HepG2 (cell line): ENCODE data around the gene ZNF674. TPM values are rescaled to one million over a fixed set of nuclear protein-coding genes. Genes with fewer than 3 reads are reported as not detected.

ENCODE experiments used
- ATAC-seq: fragments of 200-7000 bp; cut with Tn5 transposase; 3 replicates; pipeline ENCODE4 v1.9.1; 2020; ENCODE audit warnings: mild to moderate bottlenecking, moderate library complexity
- BruUV-seq: library from RNA; stranded (reverse); fragments of 400-500 nt; replicated peaks from 2 replicates; lab custom pipeline; 2021; lab: Mats Ljungman, UMichigan
- CTCF ChIA-PET: fragments of 300-600 bp; formaldehyde crosslinking; extraction: SDS; loops from one replicate; lab custom pipeline; 2021; ENCODE audit warnings: low total read pairs, inconsistent platforms, low intra/inter-chr PET ratio; lab: Yijun Ruan, JAX
- POLR2A ChIA-PET: fragments of 350-600 bp; sonication (Branson Sonifier 250); formaldehyde crosslinking; loops from one replicate; lab custom pipeline; 2020; ENCODE audit warnings: antibody characterized with exemption, inconsistent platforms; lab: Yijun Ruan, JAX
- DNase-seq: peaks from one replicate; pipeline ENCODE4 v3.0.0-alpha.2; 2015; ENCODE audit warnings: low spot score
- FAIRE-seq: peaks from 3 replicates; lab custom pipeline; 2011; peaks lifted over from hg19 to GRCh38; lab: Jason Lieb, UNC
- H2AFZ ChIP-seq: one replicate; pipeline ENCODE4 v1.6.1; 2011; ENCODE audit warnings: low read length, inconsistent platforms
- H3K27ac ChIP-seq: fragments of 300-600 bp; 3 replicates; pipeline ENCODE4 v1.8.0; 2011; ENCODE audit warnings: mixed run types, mild to moderate bottlenecking, mixed read lengths, low read length, inconsistent platforms; ENCODE audit not compliant: insufficient read depth; ENCODE audit errors: extremely low read length
- H3K27me3 ChIP-seq, 2 experiments: fragments of 200-600 bp in 1 of 2; 2 replicates in 1 of 2; 3 replicates in 1 of 2; pipeline versions ENCODE4 v1.6.0 to v1.8.0; 2011; ENCODE audit warnings: low read length in 2 of 2, mild to moderate bottlenecking in 2 of 2, moderate library complexity in 2 of 2, inconsistent platforms in 1 of 2; ENCODE audit not compliant: insufficient read depth in 2 of 2, control insufficient read depth in 1 of 2
- H3K36me3 ChIP-seq, 2 experiments: fragments of 200-600 bp in 1 of 2; replicated peaks in 1 of 2; 2 replicates in 1 of 2; 3 replicates in 1 of 2; pipeline versions ENCODE4 v1.5.1 to v1.8.0; 2011; ENCODE audit warnings: low read length in 2 of 2, inconsistent platforms in 1 of 2; ENCODE audit not compliant: insufficient read depth in 2 of 2, control insufficient read depth in 1 of 2
- H3K4me1 ChIP-seq: 2 replicates; pipeline ENCODE4 v1.5.1; 2012; ENCODE audit warnings: low read length, inconsistent platforms; ENCODE audit not compliant: insufficient read depth
- H3K4me2 ChIP-seq: 2 replicates; pipeline ENCODE4 v1.6.0; 2011; ENCODE audit warnings: low read depth, low read length, inconsistent platforms
- H3K4me3 ChIP-seq, 3 experiments: fragments of 200-600 bp in 1 of 3; sonication (generic), shearing (Covaris generic) in 1 of 3; replicated peaks in 1 of 3; 2 replicates each; pipeline ENCODE4 v1.5.1; 2011 to 2016; ENCODE audit warnings: low read length in 3 of 3, inconsistent platforms in 2 of 3, low read depth in 2 of 3, mild to moderate bottlenecking in 2 of 3, control low read depth in 1 of 3, mixed read lengths in 1 of 3; ENCODE audit not compliant: insufficient read depth in 1 of 3
- H3K79me2 ChIP-seq: one replicate; pipeline ENCODE4 v1.6.1; 2011; ENCODE audit warnings: low read length, inconsistent platforms; ENCODE audit not compliant: insufficient read depth
- H3K9ac ChIP-seq: 2 replicates; pipeline ENCODE4 v1.6.0; 2011; ENCODE audit warnings: mild to moderate bottlenecking, low read depth, low read length, inconsistent platforms; ENCODE audit not compliant: insufficient read depth
- H3K9me3 ChIP-seq: 2 replicates; pipeline ENCODE4 v1.5.1; 2012; ENCODE audit warnings: mild to moderate bottlenecking, low read length
- H4K20me1 ChIP-seq: 2 replicates; pipeline ENCODE4 v1.6.0; 2011; ENCODE audit warnings: inconsistent platforms, mild to moderate bottlenecking, low read length, moderate library complexity; ENCODE audit not compliant: insufficient read depth
- ATF2 ChIP-seq: sonication (generic); formaldehyde crosslinking; IDR thresholded peaks from 2 replicates; pipeline ENCODE4 v1.4.0; 2020; ENCODE audit warnings: missing genetic modification reagents
- KDM2A ChIP-seq: sonication (generic); formaldehyde crosslinking; IDR thresholded peaks from 2 replicates; pipeline ENCODE4 v1.4.0; 2020; ENCODE audit warnings: low read depth, missing genetic modification reagents, borderline replicate concordance
- KDM4B ChIP-seq: sonication (generic); formaldehyde crosslinking; IDR thresholded peaks from 2 replicates; pipeline ENCODE4 v1.4.0; 2020; ENCODE audit warnings: missing genetic modification reagents
- LRRFIP1 ChIP-seq: sonication (generic); formaldehyde crosslinking; conservative IDR thresholded peaks from 2 replicates; pipeline ENCODE4 v1.4.0; 2020; ENCODE audit warnings: missing genetic modification reagents
- SKI ChIP-seq: fragments of 450-650 bp; IDR thresholded peaks from one replicate; pipeline ENCODE4 v1.6.1; 2018; ENCODE audit warnings: mild to moderate bottlenecking; ENCODE audit not compliant: partially characterized antibody
- TRIM24 ChIP-seq: sonication (generic); formaldehyde crosslinking; IDR thresholded peaks from 2 replicates; pipeline ENCODE4 v1.8.0; 2022; ENCODE audit warnings: mild to moderate bottlenecking, missing genetic modification reagents
- UBTF ChIP-seq: sonication (generic); formaldehyde crosslinking; IDR thresholded peaks from 2 replicates; pipeline ENCODE4 v1.4.0; 2020; ENCODE audit warnings: mild to moderate bottlenecking, missing genetic modification reagents
- ZBTB10 ChIP-seq: sonication (generic); formaldehyde crosslinking; IDR thresholded peaks from 2 replicates; pipeline ENCODE4 v1.4.0; 2020; ENCODE audit warnings: missing genetic modification reagents, borderline replicate concordance
- ZFP36L2 ChIP-seq: sonication (generic); formaldehyde crosslinking; IDR thresholded peaks from 2 replicates; pipeline ENCODE4 v1.4.0; 2020; ENCODE audit warnings: missing genetic modification reagents
- ZNF503 ChIP-seq: sonication (generic); formaldehyde crosslinking; IDR thresholded peaks from 2 replicates; pipeline ENCODE4 v1.4.0; 2020; ENCODE audit warnings: missing genetic modification reagents
- WGBS: methylation state at CpG from one replicate; pipeline ENCODE4 v1.1.6; 2017; ENCODE audit warnings: low lambda C conversion rate; 5-methylcytosine and 5-hydroxymethylcytosine counted together
- in situ Hi-C: cut with HindIII; loops from 2 replicates; pipeline ENCODE4 v1.10.0; 2017; ENCODE audit warnings: low pct_unique_long_range_greater_than_20kb; ENCODE audit not compliant: extremely low pct_ligation_motif_present
- intact Hi-C: fragments of 100-400 bp; cut with micrococcal nuclease; formaldehyde crosslinking; loops from one replicate; pipeline ENCODE4 v1.10.0; 2022; ENCODE audit not compliant: unreplicated experiment
- polyA plus RNA-seq, 8 experiments: library from polyadenylated mRNA; depleted of rRNA in 3 of 8; stranded (reverse) in 7 of 8; unstranded in 1 of 8; fragments of >200 nt; fragmentation: Illumina TruSeq in 4 of 8; extraction: Trizol in 4 of 8; gene quantifications; 2 replicates each; pipeline versions ENCODE4 v1.2.1 to v1.2.3, GENCODE V29; 2011 to 2016; ENCODE audit warnings: low read depth in 4 of 8, missing spikeins in 1 of 8, mixed read lengths in 1 of 8; ENCODE audit not compliant: insufficient read depth in 1 of 8
- total RNA-seq, 5 experiments: library from RNA; depleted of rRNA; stranded (reverse); fragments of >200 nt; fragmentation: Illumina TruSeq; extraction: Trizol; gene quantifications; 2 replicates each; pipeline ENCODE4 v1.2.3, GENCODE V29; 2016; ENCODE audit warnings: low read depth in 1 of 5

ZNF674 gene
- total and polyA plus RNA-seq, 2 of the 13 experiments (the other 11 are each of a cell fraction or from before 2014, with no cell fraction given), result 2.9 to 3.5 TPM

- TF ChIP-seq KDM4B (no peak), LRRFIP1 (CRISPR knock-in tag) (no peak)
These were observed 32.2 kb upstream of the ZNF674 start (continued) for GRCh38 chrX:46577221-46578005.

GRCh38 chrX:46576458-46576857 lies 31.2 kb upstream of the ZNF674 start:
- H3K4me2 ChIP-seq, result peak overlapping the region; percentile 82
- H3K4me3 ChIP-seq, result peak overlapping the region in 2 of 3 experiments; percentile 74 to 80; a peak in 3 of 6 replicates
- TF ChIP-seq ZNF503 (CRISPR knock-in tag), result no peak
- TF ChIP-seq SKI, result no peak
- no peak for TF ChIP-seq ZBTB10 (CRISPR knock-in tag)
- TF ChIP-seq TRIM24, result no peak
- TF ChIP-seq UBTF (CRISPR knock-in tag), result no peak
- no peak for TF ChIP-seq ATF2 (CRISPR knock-in tag)
- TF ChIP-seq KDM2A (CRISPR knock-in tag), result no peak
- no peak for TF ChIP-seq ZFP36L2 (CRISPR knock-in tag)

More at GRCh38 chrX:46576458-46576857, 31.2 kb upstream of the ZNF674 start:
- ATAC-seq, result no peak
- no TSS peak for BruUV-seq
- Histone ChIP-seq H3K9ac (no peak overlapping the region), H3K4me1 (peaks cover 48% of the 10 kb centered on the region), H4K20me1 (no peaks in the 10 kb centered on the region), H3K79me2 (peaks cover 18% of the 10 kb centered on the region), H3K9me3 (no peaks in the 10 kb centered on the region), H3K27me3 (no peaks in the 10 kb centered on the region), H3K27ac (no peak overlapping the region), H3K36me3 (no peaks in the 10 kb centered on the region; a peak in 1 of 5 replicates), H2AFZ (no peak overlapping the region)
- intact Hi-C loops (no loop called here), in situ Hi-C loops (no loop called here)
- POLR2A ChIA-PET, result no interaction called here
- DNase-seq, result no peak
- 55% methylated on average over 3 of the region's 3 CpGs for WGBS
- FAIRE-seq, result no peak
- CTCF ChIA-PET, result no interaction called here
